ENCODE data around the gene RPS21. TPM values are rescaled to one million over a fixed set of nuclear protein-coding genes. Genes with fewer than 3 reads are reported as not detected.

RPS21 gene
- total and polyA plus RNA-seq, 2 of the 13 experiments (the other 11 are each of a cell fraction or from before 2014, with no cell fraction given), result 2,647 to 11,063 TPM

- TF ChIP-seq NAIF1 (CRISPR knock-in tag; IDR thresholded peaks at IDR 0.05; ENCODE audit: borderline replicate concordance) (peak; percentile 19; the same call in 1 of the 2 replicates), IRX3 (CRISPR knock-in tag; IDR thresholded peaks at IDR 0.05; ENCODE audit: borderline replicate concordance, low read depth) (peak; percentile 83), ZFP36L2 (CRISPR knock-in tag; IDR thresholded peaks at IDR 0.05) (no peak), JDP2 (CRISPR knock-in tag; IDR thresholded peaks at IDR 0.05; ENCODE audit: borderline replicate concordance) (peak; percentile 3; the same call in 1 of the 2 replicates), EZH2 (conservative IDR thresholded peaks at IDR 0.05; ENCODE audit: low read depth, low read length) (no peak), RFXAP (CRISPR knock-in tag; IDR thresholded peaks at IDR 0.05; ENCODE audit: borderline replicate concordance) (peak; percentile 52; the same call in 1 of the 2 replicates), PTBP1 (IDR thresholded peaks at IDR 0.05; ENCODE audit: low read depth, low read length, poor library complexity, severe bottlenecking) (peak; percentile 65), ZSCAN31 (CRISPR knock-in tag; IDR thresholded peaks at IDR 0.05; ENCODE audit: low read depth) (no peak; the same call in 1 of the 2 replicates), ZNF784 (CRISPR knock-in tag; IDR thresholded peaks at IDR 0.05; ENCODE audit: borderline replicate concordance) (peak; percentile 62; the same call in 1 of the 2 replicates), YY1 (IDR thresholded peaks at IDR 0.05; ENCODE audit: insufficient read depth, insufficient replicate concordance, low read depth, low read length) (peak; percentile 79), ZNF605 (CRISPR knock-in tag; IDR thresholded peaks at IDR 0.05) (no peak), GATAD2A (CRISPR knock-in tag; IDR thresholded peaks at IDR 0.05) (no peak), ATRX (CRISPR knock-in tag; IDR thresholded peaks at IDR 0.05; ENCODE audit: borderline replicate concordance) (no peak), PRMT3 (CRISPR knock-in tag; IDR thresholded peaks at IDR 0.05; ENCODE audit: borderline replicate concordance, low read depth) (peak; percentile 64; the same call in 1 of the 2 replicates), SPEN (CRISPR knock-in tag; IDR thresholded peaks at IDR 0.05; ENCODE audit: low read depth) (0 out of 2 replicates have a peak, but pooled peaks have one; percentile 49), TMF1 (CRISPR knock-in tag; IDR thresholded peaks at IDR 0.05; ENCODE audit: low read depth) (peak; percentile 87; the same call in 1 of the 2 replicates), ZNF740 (CRISPR knock-in tag; IDR thresholded peaks at IDR 0.05) (peak; percentile 94), DBP (CRISPR knock-in tag; IDR thresholded peaks at IDR 0.05; ENCODE audit: not compliant biosample characterization) (peak; percentile 9), PRDM15 (CRISPR knock-in tag; IDR thresholded peaks at IDR 0.05) (0 out of 2 replicates have a peak, but pooled peaks have one; percentile 7), ZSCAN5A (CRISPR knock-in tag; IDR thresholded peaks at IDR 0.05; ENCODE audit: borderline replicate concordance) (0 out of 2 replicates have a peak, but pooled peaks have one; percentile 60), RBFOX2 (IDR thresholded peaks at IDR 0.05; ENCODE audit: low read depth, low read length) (peak; percentile 53; the same call in 1 of the 2 replicates), CC2D1A (CRISPR knock-in tag; IDR thresholded peaks at IDR 0.05) (no peak), ZNF761 (CRISPR knock-in tag; conservative IDR thresholded peaks at IDR 0.05) (0 out of 2 replicates have a peak, but pooled peaks have one; percentile 44)
Observed at GRCh38 chr20:62367136-62367632, 19.7 kb upstream of the RPS21 start, which contains the start of gene LAMA5 (continued).

All from HepG2 (cell line).